Mucosa of stomach (tissue), 1 donor: ENCODE results near the gene ANKRD23.
"Not testable (repeated sequence)": the region's sequence is repeated elsewhere in the genome, so short reads cannot be mapped to it uniquely, and the experiment has no call there.

Source experiments
- H3K27me3 ChIP-seq: one replicate; pipeline ENCODE4 v1.7.0; 2013; ENCODE audit warnings: mild to moderate bottlenecking, low read length; ENCODE audit not compliant: control insufficient read depth, insufficient read depth
- H3K36me3 ChIP-seq: one replicate; pipeline ENCODE4 v1.7.0; 2013; ENCODE audit warnings: low read length; ENCODE audit not compliant: control insufficient read depth, insufficient read depth
- H3K4me1 ChIP-seq: one replicate; pipeline ENCODE4 v1.7.0; 2013; ENCODE audit warnings: mild to moderate bottlenecking, low read length; ENCODE audit not compliant: control insufficient read depth, insufficient read depth
- H3K4me3 ChIP-seq: one replicate; pipeline ENCODE4 v1.7.0; 2013; ENCODE audit warnings: low read length
- H3K9ac ChIP-seq: one replicate; pipeline ENCODE4 v1.7.0; 2013; ENCODE audit warnings: mild to moderate bottlenecking, low read length, moderate library complexity
- H3K9me3 ChIP-seq: one replicate; pipeline ENCODE4 v1.7.0; 2013; ENCODE audit warnings: mild to moderate bottlenecking, low read length, moderate library complexity; ENCODE audit not compliant: control insufficient read depth
- donor health status: Pancreatic carcinoma.

The ANKRD23 gene

GRCh38 chr2:96866149-96866548 is 22.3 kb upstream of the ANKRD23 start:
- H3K4me1 ChIP-seq: peaks cover 30% of the 10 kb centered on the region
- H3K4me3 ChIP-seq: no peak overlapping the region
- H3K27me3 ChIP-seq: peaks cover 11% of the 10 kb centered on the region
- no peak overlapping the region for H3K9ac ChIP-seq
- H3K36me3 ChIP-seq: no peaks in the 10 kb centered on the region
- no peaks in the 10 kb centered on the region for H3K9me3 ChIP-seq

GRCh38 chr2:96865654-96866053 is 21.8 kb upstream of the ANKRD23 start:
- Histone ChIP-seq H3K4me1 (peaks cover 26% of the 10 kb centered on the region), H3K9ac (no peak overlapping the region), H3K9me3 (no peaks in the 10 kb centered on the region), H3K4me3 (no peak overlapping the region), H3K27me3 (peaks cover 9% of the 10 kb centered on the region), H3K36me3 (no peaks in the 10 kb centered on the region)

- H3K36me3 ChIP-seq: no peaks in the 10 kb centered on the region
- no peak overlapping the region for H3K9ac ChIP-seq
- peaks cover 23% of the 10 kb centered on the region for H3K4me1 ChIP-seq
- H3K9me3 ChIP-seq: no peaks in the 10 kb centered on the region
- peaks cover 5% of the 10 kb centered on the region for H3K27me3 ChIP-seq
- H3K4me3 ChIP-seq: no peak overlapping the region
Observed at GRCh38 chr2:96864343-96865091, 20.7 kb upstream of the ANKRD23 start.

- peaks cover 2% of the 10 kb centered on the region for H3K27me3 ChIP-seq
- H3K4me3 ChIP-seq: no peak overlapping the region
- no peaks in the 10 kb centered on the region for H3K36me3 ChIP-seq
- H3K9ac ChIP-seq: no peak overlapping the region
- H3K9me3 ChIP-seq: no peaks in the 10 kb centered on the region
- H3K4me1 ChIP-seq: peaks cover 23% of the 10 kb centered on the region
Observed at GRCh38 chr2:96863575-96864342, 19.9 kb upstream of the ANKRD23 start.

GRCh38 chr2:96863056-96863455 is 19.2 kb upstream of the ANKRD23 start:
- not testable (repeated sequence) for H3K36me3 ChIP-seq, H3K4me3 ChIP-seq, H3K9me3 ChIP-seq, H3K27me3 ChIP-seq, H3K9ac ChIP-seq
- H3K4me1 ChIP-seq: peaks cover 19% of the 10 kb centered on the region

GRCh38 chr2:96861074-96861473 is 17.3 kb upstream of the ANKRD23 start:
- Histone ChIP-seq H3K27me3 (no peaks in the 10 kb centered on the region), H3K9ac (no peak overlapping the region), H3K4me3 (no peak overlapping the region), H3K4me1 (peaks cover 8% of the 10 kb centered on the region), H3K9me3 (no peaks in the 10 kb centered on the region), H3K36me3 (no peaks in the 10 kb centered on the region)

GRCh38 chr2:96860065-96861029 is 16.5 kb upstream of the ANKRD23 start:
- Histone ChIP-seq H3K4me3 (no peak overlapping the region), H3K9ac (no peak overlapping the region), H3K9me3 (no peaks in the 10 kb centered on the region), H3K4me1 (peaks cover 7% of the 10 kb centered on the region), H3K27me3 (no peaks in the 10 kb centered on the region), H3K36me3 (no peaks in the 10 kb centered on the region)

GRCh38 chr2:96859681-96860064 is 15.9 kb upstream of the ANKRD23 start:
- Histone ChIP-seq H3K9ac (no peak overlapping the region), H3K4me3 (no peak overlapping the region), H3K27me3 (no peaks in the 10 kb centered on the region), H3K4me1 (peaks cover 7% of the 10 kb centered on the region), H3K36me3 (no peaks in the 10 kb centered on the region), H3K9me3 (no peaks in the 10 kb centered on the region)

- Histone ChIP-seq H3K27me3 (no peaks in the 10 kb centered on the region), H3K4me3 (no peak overlapping the region), H3K9me3 (no peaks in the 10 kb centered on the region), H3K36me3 (no peaks in the 10 kb centered on the region), H3K9ac (no peak overlapping the region), H3K4me1 (peaks cover 7% of the 10 kb centered on the region)
Observed at GRCh38 chr2:96859099-96859649, 15.4 kb upstream of the ANKRD23 start.

- Histone ChIP-seq H3K9ac (peak within 1 kb of the TSS; percentile 78), H3K27me3 (no peaks in the 10 kb centered on the region)
Observed at GRCh38 chr2:96857667-96858372, 14.0 kb upstream of the ANKRD23 start, which contains the start of gene ANKRD39. Gene ANKRD39 (minus strand): TSS chr2:96858016. CDS start chr2:96857987, 29 bp downstream.

More at GRCh38 chr2:96857667-96858372, 14.0 kb upstream of the ANKRD23 start, which contains the start of gene ANKRD39:
- Histone ChIP-seq H3K4me1 (peaks cover 7% of the 10 kb centered on the region), H3K36me3 (peaks cover 1% of the 10 kb centered on the region), H3K9me3 (no peaks in the 10 kb centered on the region), H3K4me3 (peak within 1 kb of the TSS; percentile 82)
